ENCODE measurements around the gene SPEF1.

DNA sequence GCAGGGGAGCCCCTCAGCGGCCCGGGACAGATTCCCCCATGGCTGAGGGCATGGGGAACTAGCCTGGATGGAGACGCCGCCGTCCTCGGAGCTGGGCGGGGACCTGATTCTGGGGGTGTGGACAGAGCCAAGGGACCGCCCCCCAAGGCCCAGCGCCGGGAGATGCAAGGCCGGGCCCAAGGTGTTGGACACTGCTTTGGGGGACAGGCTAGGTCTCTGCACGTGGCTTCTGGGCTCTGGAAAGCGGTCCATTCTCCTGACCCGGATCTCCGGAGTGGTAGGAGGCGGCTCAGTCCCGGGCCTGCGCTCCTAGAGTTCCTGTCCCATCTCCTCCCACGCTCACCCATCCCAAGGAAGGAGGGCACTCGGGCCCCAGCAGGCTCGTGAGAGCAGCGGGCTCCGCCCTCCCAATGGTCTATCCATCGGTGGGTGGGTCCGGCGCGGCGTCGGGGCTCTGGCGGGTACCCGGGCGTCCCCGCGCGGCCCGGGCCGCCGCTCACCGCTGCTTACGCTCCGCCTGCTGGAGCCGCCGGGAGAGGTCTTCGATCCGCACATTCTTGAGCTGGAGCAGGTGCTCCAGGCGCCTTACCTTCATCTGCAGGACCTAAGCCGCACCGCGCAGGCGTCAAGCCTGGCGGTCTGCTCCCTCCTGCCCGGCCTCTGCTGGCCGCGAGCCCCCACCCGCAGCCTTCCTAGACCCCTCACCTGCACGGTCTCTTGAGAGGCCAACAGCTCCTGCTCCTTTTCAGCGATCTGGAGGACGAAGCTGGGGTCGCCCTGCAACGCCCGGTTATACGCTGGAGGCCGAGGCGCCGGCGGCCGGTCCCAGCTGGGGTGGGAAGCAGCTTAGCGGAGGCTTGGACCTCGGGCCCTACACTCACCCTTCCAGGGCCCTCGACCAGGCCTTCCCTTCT, 3.3 kb downstream of the SPEF1 start:
- TF ChIP-seq POLR2A (IDR thresholded peaks at IDR 0.05) = no peak
- TF ChIP-seq, protein P1, sequence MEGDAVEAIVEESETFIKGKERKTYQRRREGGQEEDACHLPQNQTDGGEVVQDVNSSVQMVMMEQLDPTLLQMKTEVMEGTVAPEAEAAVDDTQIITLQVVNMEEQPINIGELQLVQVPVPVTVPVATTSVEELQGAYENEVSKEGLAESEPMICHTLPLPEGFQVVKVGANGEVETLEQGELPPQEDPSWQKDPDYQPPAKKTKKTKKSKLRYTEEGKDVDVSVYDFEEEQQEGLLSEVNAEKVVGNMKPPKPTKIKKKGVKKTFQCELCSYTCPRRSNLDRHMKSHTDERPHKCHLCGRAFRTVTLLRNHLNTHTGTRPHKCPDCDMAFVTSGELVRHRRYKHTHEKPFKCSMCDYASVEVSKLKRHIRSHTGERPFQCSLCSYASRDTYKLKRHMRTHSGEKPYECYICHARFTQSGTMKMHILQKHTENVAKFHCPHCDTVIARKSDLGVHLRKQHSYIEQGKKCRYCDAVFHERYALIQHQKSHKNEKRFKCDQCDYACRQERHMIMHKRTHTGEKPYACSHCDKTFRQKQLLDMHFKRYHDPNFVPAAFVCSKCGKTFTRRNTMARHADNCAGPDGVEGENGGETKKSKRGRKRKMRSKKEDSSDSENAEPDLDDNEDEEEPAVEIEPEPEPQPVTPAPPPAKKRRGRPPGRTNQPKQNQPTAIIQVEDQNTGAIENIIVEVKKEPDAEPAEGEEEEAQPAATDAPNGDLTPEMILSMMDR (IDR thresholded peaks at IDR 0.05) = peak in 3 of 6 experiments; percentile 6 to 23 (median 8)

All from esophagus squamous epithelium (tissue), 4 donors.